GM12874 (cell line): ENCODE results near the gene PYDC2.

ENCODE experiments used
- TF ChIP-seq, protein P1 (sequence below): IDR thresholded peaks from 2 replicates; pipeline ENCODE4 v1.5.1; 2011; ENCODE audit warnings: low read depth, mild to moderate bottlenecking, control low read depth, low read length, moderate library complexity; ENCODE audit not compliant: insufficient read depth

The PYDC2 gene

GRCh38 chr3:191470080-191470479, 9.1 kb downstream of the PYDC2 start:
- TF ChIP-seq, protein P1, sequence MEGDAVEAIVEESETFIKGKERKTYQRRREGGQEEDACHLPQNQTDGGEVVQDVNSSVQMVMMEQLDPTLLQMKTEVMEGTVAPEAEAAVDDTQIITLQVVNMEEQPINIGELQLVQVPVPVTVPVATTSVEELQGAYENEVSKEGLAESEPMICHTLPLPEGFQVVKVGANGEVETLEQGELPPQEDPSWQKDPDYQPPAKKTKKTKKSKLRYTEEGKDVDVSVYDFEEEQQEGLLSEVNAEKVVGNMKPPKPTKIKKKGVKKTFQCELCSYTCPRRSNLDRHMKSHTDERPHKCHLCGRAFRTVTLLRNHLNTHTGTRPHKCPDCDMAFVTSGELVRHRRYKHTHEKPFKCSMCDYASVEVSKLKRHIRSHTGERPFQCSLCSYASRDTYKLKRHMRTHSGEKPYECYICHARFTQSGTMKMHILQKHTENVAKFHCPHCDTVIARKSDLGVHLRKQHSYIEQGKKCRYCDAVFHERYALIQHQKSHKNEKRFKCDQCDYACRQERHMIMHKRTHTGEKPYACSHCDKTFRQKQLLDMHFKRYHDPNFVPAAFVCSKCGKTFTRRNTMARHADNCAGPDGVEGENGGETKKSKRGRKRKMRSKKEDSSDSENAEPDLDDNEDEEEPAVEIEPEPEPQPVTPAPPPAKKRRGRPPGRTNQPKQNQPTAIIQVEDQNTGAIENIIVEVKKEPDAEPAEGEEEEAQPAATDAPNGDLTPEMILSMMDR, result no peak

DNA sequence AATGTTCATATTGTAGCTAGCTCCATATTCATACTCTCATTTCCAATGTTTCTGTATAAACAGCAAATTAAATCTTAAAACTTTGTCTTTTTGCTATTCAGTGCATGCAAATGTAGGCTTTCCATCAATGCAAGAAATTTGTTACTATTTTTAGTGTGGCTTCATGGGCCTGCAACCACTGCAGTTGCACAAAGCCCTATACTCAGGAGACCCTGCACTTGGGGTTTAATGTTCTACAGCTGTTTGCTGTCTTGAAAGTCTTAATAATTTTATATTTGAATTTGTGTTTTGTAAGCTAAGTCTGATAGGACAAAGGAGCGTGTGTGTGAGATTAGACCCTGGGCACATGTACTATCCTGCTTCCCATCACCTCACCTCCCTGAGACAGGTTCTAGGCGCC, 9.6 kb downstream of the PYDC2 start:
- TF ChIP-seq, protein P1, result no peak

DNA sequence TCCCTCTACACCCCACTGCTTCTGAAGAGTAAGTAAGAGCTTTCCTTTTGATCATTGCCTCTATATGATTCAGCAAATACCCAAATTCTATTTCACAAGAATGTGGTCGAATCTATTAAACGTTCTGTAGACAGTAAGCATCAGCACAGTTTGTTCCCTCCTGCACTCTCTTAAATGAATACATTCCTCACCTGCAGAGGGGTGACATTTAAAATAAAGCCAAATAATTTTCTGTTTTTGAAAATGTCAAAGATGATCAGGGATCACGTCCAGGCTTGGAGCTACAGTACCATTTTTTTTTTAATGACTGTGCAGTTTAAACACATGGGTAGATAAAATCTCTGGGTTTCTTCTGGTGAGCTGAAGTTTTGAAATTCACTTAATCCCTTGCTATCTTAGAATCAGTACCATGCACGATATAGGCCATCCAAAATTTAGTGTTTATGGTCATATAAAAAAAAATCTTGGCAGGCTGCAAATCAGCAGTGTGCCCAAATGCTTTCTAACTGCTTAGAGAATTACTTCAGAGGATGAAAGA, 12.8 kb downstream of the PYDC2 start:
- TF ChIP-seq, protein P1, result no peak

DNA sequence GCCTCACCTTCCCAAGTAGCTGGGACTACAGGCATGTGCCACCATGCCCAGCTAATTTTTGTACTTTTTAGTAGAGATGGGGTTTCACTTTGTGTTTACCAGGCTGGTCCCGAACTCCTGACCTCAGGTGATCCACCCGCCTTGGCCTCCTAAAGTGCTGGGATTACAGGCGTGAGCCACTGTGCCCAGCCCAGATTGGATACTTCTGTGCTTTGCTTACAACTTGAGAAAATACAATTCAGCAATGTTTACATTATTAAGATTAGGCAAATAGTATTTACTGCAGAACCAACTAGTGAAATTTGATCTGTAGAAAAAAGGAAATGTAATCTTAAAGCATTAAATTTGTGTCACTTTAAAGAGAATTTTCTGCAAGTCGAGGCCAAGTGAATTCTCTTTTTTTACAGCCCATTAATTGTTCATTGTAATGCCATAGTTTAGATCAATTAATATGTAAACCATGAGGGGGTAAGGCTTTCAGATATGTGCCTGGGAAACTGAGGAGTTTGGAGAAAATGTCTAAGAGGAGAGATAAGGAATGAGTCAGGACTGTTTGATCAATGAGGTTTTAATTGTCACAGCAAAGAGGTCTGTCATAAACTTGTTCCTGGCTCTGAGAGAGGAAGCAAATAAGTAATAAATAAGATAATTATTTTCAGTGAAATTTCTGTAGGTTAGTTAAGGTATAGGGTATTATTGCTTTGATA, 15.3 kb downstream of the PYDC2 start:
- TF ChIP-seq, protein P1, result no peak

DNA sequence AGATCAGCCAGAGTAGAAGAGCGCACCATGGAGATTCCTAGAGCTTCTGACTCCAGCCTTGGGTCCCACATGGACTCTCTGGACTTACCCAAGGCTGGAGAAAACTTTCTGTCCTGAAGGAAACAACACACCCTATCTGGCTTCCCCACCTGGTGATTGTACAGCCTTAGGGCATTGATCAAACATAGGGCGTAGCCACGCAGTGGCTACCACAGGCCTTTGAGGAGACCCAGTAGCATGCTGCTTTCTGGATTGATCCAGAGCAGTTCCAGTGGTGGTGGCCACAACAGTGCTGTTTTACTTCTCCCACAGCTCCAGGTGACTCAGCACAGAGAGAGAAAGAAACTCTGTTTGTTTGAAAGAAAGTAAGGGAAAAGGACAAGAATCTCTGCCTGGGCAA, 23.5 kb downstream of the PYDC2 start:
- TF ChIP-seq, protein P1, result no peak

GRCh38 chr3:191492601-191493000, 31.6 kb downstream of the PYDC2 start:
- TF ChIP-seq, protein P1, result no peak

DNA sequence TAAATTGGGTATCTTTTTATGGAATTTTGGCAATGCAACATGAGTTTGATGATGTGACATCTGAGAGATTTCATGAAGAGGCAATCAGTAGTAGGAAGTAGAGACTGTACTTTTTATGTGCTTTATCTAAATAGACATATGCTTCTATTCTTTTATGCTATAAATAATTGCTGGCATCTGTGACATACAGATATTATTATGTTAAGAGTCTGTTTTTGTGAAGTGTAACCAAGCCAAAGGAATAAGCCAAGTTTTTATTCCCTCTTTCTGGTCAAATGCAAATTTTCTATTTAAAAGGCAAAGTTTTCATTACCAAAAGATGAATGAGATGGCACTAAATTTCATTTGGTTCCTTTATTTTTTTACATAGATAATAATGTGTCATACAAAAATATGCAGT, 32.4 kb downstream of the PYDC2 start:
- TF ChIP-seq, protein P1, result no peak
